ENCODE results near the gene GPC3.

GRCh38 chrX:133681897-133682296 is 303.5 kb downstream of the GPC3 start:
- TF ChIP-seq CTCF (IDR thresholded peaks at IDR 0.05) = no peak
- no peak for TF ChIP-seq USF2 (CRISPR knock-in tag; IDR thresholded peaks at IDR 0.05)
- TF ChIP-seq, protein P1, sequence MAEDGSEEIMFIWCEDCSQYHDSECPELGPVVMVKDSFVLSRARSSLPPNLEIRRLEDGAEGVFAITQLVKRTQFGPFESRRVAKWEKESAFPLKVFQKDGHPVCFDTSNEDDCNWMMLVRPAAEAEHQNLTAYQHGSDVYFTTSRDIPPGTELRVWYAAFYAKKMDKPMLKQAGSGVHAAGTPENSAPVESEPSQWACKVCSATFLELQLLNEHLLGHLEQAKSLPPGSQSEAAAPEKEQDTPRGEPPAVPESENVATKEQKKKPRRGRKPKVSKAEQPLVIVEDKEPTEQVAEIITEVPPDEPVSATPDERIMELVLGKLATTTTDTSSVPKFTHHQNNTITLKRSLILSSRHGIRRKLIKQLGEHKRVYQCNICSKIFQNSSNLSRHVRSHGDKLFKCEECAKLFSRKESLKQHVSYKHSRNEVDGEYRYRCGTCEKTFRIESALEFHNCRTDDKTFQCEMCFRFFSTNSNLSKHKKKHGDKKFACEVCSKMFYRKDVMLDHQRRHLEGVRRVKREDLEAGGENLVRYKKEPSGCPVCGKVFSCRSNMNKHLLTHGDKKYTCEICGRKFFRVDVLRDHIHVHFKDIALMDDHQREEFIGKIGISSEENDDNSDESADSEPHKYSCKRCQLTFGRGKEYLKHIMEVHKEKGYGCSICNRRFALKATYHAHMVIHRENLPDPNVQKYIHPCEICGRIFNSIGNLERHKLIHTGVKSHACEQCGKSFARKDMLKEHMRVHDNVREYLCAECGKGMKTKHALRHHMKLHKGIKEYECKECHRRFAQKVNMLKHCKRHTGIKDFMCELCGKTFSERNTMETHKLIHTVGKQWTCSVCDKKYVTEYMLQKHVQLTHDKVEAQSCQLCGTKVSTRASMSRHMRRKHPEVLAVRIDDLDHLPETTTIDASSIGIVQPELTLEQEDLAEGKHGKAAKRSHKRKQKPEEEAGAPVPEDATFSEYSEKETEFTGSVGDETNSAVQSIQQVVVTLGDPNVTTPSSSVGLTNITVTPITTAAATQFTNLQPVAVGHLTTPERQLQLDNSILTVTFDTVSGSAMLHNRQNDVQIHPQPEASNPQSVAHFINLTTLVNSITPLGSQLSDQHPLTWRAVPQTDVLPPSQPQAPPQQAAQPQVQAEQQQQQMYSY (CRISPR knock-in tag; IDR thresholded peaks at IDR 0.05) = no peak
- TF ChIP-seq, protein P2, sequence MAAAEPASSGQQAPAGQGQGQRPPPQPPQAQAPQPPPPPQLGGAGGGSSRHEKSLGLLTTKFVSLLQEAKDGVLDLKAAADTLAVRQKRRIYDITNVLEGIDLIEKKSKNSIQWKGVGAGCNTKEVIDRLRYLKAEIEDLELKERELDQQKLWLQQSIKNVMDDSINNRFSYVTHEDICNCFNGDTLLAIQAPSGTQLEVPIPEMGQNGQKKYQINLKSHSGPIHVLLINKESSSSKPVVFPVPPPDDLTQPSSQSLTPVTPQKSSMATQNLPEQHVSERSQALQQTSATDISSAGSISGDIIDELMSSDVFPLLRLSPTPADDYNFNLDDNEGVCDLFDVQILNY (CRISPR knock-in tag; IDR thresholded peaks at IDR 0.05) = no peak
- TF ChIP-seq HMGXB4 (CRISPR knock-in tag; IDR thresholded peaks at IDR 0.05) = no peak
